GM21576 (cell line): ENCODE results near the gene CDHR5.

Experiments
- ATAC-seq: cut with Tn5 transposase; IDR thresholded peaks from one replicate; pipeline ENCODE4 v1.9.1; 2021; ENCODE audit warnings: mild to moderate bottlenecking, moderate library complexity; ENCODE audit not compliant: unreplicated experiment

CDHR5 gene

GRCh38 chr11:569158-569885 is 55.4 kb downstream of the CDHR5 start:
- ATAC-seq: no peak

DNA sequence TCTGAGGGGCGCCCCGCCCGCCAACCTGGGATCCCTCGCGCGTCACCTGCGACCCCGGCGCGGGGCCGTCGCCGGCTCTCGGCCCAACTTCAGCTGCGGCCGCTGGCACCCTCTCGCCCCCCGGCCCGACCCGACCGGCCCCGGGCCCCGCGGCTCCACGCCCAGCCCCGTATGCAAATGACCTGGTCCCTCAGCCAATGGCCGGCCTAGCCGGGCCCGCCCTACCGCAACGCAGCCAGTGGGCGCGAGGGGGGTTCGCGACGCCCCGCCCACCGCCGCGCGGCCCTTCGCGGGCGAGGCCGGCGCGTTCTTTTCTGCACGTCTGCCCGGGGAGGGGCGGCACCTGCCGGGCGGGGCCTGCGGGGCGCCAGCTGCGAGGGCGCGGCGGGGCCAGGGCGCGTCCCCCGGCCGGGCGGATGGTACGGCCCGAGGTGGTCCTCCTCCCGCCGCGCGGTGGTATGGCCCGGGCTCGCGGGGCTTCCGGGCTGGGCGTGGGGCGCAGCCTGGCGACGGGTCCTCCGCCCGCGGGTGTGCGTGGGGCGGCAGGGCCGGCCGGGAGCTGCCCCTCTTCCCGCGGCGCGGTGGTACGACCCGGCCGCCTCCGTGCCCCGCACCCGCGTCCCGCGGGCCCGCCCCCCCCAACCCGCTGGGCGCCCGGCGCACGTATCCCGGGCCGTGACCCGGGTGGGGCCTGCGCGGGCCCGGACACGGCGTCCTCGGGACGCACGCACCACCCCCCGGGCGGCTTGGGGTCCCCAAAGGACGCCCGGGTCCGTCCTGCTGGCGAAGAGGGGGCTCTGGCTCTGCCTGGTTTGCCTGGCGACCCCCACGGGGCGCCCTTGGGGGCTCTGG is 56.2 kb downstream of the CDHR5 start:
- ATAC-seq: peak; percentile 87

- no peak for ATAC-seq
Observed at GRCh38 chr11:567629-568292, 57.0 kb downstream of the CDHR5 start.

DNA sequence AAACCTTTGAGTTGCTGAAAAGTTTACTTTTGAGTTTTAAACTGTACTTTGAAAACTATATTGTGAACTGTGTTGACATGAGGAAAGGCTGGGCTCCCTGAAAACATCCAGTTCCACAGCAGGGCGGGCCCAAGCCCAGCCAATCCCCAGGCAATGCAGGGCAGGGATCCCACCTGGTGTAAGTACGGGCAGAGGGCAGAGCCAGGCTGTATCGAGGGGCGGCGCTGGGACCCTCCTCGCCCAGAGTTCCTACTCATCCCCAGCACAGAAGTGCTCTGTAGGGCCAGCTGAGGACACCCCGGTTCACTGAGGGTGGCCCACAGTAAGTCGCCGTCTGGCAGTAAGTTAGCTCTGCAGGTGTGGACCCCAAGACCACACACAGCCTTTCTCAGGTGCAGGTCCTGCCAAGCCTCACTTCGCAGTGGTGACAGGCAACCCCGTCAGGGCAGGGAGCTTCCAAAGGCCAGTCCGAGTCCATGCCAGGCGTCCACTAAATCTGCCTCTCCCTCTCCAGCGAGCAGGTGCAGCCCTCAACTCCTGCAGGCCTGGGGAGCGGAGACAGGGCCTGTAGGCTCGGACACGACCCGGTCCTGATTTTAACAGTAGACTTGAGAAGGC is 57.6 kb downstream of the CDHR5 start:
- ATAC-seq: no peak
